NCI-H2081 (cell line): ENCODE results near the gene FAM131A.
"Not testable (repeated sequence)": the region's sequence is repeated elsewhere in the genome, so short reads cannot be mapped to it uniquely, and the experiment has no call there.

ENCODE experiments used
- DNase-seq, 2 experiments: peaks; one replicate each; lab custom pipeline; 2025; lab: John Stamatoyannopoulos, UW

FAM131A gene

DNA sequence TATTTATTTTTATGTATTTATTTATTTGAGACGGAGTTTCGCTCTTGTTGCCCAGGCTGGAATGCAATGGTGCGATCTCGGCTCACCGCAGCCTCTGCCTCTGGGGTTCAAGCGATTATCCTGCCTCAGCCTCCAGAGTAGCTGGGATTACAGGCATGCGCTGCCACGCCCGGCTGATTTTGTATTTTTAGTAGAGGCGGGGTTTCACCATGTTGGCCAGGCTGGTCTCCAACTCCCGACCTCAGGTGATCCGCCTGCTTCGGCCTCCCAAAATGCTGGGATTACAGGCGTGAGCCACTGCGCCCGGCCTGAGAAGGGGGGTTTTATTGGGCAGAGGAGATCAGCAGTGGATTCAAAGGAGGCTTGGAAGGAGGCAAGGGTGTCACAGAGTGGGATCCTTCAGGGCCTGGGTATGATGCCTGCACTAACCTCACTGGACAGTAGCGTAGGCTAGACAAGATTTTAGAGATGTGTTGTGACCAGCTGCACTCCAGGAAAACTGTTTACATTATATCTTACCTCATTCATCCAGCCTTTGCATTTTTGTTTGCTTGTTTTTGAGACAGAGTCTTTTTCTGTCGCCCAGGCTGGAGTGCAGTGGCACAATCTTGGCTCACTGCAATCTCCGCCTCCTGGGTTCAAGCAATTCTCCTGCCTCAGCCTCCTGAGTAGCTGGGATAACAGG is 2.2 kb downstream of the FAM131A start:
- not testable (repeated sequence) for DNase-seq

DNA sequence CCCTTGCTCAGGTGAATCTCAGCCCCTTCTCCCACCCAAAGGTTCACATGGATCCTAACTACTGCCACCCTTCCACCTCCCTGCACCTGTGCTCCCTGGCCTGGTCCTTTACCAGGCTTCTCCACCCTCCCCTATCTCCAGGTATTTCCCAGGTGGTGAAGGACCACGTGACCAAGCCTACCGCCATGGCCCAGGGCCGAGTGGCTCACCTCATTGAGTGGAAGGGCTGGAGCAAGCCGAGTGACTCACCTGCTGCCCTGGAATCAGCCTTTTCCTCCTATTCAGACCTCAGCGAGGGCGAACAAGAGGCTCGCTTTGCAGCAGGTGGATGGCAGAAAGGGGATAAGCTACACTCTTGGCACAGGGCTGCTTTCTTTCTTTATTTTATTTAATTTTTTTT is 4.5 kb downstream of the FAM131A start:
- DNase-seq = no peak

DNA sequence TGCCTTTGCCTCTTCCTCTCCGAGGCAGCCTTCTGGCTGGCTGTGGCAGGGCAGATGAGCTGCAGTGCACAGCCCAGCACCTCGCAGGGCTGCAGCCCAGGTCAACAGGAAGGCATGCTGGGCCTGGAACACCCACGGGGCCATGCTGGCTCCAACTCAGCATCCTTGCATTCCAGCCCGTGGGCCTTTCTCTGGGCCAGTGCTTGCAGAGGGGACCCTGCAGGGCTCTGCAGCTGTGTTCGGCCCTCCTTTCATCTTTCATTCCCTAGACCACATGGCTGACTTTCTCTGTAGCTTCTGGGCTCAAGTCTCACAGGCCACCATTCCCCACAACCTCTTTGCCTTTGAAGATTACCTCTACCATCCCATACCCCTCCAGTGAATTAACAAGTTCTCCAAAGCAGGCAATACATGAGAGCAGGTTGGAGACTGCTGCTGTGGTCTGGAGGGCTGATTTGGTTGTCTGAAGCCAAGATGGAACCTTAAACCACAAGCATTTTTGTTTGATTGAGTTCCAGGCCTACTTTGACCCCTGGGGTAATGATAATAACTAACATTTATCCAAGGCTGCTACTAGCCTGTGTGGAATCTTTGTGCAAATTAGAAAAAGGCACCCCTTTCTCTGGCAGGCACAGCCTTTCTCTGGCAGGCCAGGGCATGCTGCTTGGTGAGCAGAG is 5.9 kb downstream of the FAM131A start:
- no peak for DNase-seq

DNA sequence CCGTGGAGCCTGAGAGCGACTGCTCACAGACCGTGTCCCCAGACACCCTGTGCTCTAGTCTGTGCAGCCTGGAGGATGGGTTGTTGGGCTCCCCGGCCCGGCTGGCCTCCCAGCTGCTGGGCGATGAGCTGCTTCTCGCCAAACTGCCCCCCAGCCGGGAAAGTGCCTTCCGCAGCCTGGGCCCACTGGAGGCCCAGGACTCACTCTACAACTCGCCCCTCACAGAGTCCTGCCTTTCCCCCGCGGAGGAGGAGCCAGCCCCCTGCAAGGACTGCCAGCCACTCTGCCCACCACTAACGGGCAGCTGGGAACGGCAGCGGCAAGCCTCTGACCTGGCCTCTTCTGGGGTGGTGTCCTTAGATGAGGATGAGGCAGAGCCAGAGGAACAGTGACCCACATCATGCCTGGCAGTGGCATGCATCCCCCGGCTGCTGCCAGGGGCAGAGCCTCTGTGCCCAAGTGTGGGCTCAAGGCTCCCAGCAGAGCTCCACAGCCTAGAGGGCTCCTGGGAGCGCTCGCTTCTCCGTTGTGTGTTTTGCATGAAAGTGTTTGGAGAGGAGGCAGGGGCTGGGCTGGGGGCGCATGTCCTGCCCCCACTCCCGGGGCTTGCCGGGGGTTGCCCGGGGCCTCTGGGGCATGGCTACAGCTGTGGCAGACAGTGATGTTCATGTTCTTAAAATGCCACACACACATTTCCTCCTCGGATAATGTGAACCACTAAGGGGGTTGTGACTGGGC is 7.3 kb downstream of the FAM131A start:
- no peak for DNase-seq

DNA sequence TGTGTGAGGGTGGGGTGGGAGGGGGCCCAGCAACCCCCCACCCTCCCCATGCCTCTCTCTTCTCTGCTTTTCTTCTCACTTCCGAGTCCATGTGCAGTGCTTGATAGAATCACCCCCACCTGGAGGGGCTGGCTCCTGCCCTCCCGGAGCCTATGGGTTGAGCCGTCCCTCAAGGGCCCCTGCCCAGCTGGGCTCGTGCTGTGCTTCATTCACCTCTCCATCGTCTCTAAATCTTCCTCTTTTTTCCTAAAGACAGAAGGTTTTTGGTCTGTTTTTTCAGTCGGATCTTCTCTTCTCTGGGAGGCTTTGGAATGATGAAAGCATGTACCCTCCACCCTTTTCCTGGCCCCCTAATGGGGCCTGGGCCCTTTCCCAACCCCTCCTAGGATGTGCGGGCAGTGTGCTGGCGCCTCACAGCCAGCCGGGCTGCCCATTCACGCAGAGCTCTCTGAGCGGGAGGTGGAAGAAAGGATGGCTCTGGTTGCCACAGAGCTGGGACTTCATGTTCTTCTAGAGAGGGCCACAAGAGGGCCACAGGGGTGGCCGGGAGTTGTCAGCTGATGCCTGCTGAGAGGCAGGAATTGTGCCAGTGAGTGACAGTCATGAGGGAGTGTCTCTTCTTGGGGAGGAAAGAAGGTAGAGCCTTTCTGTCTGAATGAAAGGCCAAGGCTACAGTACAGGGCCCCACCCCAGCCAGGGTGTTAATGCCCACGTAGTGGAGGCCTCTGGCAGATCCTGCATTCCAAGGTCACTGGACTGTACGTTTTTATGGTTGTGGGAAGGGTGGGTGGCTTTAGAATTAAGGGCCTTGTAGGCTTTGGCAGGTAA is 8.1 kb downstream of the FAM131A start:
- DNase-seq = peak; percentile 73 to 88

DNA sequence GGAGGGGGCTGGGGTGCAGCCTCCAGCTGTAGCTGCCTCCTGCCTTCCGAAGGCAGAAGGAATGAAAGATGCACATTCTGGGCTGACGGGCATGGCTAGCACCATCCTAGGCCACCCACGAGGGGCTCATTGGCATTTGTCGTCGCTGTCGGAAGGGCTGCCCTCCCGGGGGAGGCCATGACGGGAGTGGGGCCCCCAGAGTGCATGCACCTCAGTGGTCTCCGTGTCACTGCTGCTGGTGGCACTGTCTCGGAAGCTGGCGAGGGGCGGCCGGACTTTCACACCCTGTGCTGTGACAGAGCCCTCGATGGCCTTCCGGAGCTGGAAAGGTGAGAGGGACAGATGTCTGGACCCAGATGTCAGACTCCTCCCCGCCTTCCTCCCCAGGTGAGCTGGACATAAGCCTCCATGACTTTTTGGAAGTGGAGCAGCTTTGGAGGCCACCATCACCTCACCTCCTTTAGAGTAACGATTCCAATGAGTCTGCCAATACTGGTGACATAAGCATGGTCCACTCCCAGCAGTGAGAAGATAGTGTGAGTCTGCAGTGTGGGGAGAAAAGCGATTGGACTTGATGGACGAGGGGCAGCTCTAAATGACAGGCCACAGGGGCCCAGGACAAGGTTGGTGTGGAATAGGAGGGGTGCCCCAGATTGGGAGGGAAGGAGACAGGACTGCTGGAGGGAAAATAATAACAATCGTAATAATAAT is 9.2 kb downstream of the FAM131A start:
- DNase-seq = no peak

DNA sequence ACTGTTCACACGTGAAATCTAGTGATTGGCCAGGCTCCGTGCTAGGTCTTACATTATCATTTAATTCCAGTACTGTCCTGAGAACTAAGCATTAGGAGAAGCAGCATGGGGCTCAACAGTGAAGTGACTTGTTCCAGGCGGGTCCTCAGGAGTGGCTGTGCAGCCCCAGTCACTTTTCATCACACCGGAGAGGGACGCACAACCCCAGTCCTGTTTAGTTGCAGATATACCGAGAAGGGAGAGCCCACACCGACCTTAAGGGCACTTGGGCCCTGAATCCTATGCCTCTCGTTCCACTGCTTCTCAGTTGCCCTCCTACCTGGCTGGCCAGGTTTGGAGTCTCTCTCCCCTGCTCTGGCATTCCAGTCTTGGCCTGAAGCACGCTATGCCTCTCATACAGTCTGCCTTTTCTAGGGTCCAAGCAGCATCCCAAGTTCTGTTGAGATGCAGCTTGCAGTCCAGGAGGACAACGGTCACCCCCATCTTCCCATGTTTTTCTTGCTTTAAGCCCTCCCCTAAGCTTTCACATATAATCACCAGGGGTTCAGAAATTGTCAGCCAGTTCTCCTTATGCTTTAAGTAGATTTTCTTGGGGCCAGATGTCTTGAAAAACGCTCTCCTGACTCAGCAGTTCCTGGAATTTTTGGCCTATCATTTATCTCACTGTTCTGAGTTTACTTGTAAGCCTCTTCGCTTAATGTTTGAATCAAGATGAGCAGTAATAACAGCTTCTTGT is 10.1 kb downstream of the FAM131A start:
- no peak for DNase-seq

DNA sequence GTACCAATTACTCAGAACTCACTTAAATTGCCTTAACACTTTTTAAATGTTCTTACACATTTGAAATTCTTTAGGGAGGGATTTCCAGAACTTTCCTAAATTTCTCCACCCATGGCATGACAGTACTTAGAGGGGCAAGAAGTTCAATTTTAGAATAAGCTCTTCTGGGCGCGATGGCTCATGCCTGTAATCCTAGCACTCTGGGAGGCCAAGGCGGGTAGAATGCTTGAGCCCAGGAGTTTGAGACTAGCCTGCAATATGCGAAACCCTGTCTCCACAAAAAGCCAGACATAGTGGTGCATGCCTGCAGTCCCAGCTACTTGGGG is 10.6 kb downstream of the FAM131A start:
- no peak for DNase-seq

DNA sequence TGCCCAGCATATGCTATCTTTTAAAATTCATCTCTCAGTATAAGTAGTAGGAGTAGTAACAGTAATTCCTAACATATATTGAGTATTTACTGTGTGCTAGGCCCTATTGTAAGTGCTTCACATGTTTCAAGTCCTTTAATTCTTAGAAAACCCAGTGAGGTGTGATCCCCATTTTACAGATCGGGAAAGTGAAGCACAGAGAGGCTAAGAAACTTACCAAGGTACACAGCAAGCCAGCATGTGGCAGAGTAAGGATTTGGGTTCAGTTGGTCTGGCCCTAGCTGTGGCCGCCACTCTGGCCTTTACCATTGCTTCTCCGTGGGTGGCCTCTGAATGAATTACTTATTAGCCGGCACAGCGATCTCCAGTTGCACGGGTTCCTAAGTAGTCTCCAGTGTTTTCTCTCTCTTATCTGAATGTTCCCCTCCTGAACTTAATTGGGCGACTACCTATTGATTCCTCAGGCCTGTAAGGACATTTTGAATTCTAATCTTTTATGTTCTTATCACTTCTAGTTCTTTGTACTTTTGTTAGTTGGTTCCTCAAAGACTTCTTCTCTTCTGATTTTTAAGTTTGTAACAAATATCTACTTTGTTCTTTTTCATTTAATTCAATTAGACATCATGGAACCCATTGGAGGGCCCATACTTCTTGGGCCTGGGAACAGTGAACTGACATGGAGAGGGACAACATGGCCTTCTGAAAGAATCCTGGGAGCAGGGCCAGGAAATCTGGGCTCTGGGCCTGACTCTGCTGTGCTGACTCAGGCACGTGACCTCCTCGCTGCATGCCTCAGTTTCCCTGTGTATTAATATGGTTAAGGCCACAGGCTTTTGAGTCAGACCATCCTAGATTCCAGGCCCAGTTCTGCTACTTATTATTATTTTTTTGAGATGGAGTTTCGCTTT is 12.4 kb downstream of the FAM131A start:
- DNase-seq = no peak

DNA sequence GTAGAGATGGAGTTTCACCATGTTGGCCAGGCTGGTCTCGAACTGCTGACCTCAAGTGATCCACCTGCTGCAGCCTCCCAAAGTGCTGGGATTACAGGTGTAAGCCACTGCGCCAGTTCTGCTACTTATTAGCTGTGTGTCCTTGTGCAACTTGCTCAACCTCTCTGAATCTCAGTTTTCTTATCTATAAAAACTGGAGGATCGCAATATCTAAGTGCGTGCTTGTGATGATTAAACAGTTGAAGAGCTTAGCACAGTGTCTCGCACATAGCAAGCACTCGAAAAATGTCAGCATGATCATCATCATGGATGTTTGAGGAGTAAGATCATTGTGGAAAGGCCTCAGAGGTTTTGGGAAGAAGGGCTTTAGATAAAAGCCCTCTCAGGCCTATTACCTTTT is 13.2 kb downstream of the FAM131A start:
- no peak for DNase-seq

DNA sequence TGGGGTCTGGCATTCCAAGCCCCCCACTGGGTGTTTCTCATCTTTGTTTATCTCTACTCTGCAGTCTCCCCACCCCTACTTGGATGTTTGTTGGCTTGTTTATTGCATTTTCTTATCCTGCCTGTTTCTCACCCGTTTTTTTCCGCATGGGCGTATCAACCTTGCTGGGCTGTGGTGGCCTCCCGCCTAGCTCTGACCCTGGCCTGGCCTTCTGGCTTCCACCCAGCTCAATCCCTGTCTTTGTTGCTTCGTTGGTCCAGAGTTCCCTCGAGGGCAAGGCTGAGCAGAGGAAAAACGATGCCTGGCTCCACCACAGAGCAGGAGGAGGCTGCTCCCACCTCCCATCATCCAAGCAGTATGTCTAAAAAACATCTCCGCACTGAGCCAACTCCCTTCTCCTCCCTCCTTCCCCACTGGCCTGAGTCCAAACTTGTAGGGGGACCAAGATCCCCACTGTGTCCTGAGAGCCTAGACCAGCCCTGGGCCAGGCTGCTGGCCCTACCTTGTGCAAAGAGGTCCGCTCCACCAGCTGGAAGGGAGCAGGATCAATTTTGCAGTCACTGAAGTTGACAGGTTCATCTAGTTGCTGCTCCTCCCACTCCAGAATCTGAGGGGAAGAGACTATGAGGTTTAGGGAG is 14.2 kb downstream of the FAM131A start:
- no peak for DNase-seq

DNA sequence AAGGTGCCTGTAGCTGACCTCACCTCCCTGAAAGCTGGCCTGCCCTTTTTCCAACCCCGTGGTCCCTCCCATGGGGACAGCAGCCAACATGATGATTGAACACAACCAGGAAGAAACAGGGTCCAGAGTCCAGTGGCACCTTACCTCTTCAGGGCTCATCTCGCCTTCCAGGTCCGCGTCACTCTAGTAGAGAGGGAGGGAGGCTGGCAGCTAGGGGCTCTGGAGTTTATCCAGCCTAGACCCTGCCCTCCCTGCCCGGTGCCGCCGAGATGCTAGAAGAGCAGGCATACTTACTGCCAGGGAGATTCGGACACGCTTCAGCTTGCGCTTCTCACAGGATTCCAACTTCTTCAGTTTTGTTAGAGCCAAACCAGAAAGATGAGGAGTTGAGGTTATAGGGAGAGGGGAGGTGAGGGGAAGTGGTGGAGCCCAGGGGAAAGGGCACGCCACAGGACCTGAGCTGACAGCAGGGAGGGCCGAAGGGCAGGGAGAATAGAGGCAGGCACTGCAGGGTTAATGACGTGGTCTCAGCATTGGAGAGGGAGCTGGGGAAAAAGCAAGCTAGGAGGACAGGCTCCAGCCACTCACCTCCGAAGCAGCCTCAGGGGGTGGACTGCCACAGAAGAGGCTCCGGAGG is 14.9 kb downstream of the FAM131A start:
- DNase-seq = no peak

DNA sequence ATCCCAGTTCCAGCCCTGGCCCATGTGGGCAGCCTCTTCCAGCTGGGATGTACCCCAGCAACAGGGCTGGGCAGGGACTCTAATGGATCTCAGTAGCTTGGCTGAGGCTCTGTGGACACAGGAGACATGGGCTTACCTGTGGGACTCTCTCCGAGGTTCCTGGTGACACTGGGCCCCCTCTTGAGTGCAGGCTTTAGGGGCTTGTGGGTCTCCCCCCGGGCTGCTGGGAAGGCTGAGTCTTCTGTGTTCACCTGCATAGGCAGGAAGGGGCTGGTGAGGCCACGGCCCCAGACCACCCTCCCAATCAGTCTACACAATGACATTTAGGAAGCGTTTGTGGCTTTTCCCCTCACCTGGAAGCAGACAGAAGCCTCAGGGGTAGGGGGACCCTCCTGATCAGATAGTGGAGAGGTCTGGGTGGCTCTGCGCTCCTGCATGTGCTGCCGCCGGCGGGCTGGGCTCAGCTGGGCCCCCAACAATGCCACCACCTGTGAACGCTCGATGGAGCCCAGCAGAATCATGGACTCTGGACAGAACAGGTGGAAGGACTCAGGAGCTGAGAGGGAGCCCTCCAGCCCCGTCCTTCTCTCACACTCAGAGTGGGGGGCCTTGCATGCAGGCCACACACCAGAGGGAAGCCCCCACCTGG is 15.6 kb downstream of the FAM131A start:
- DNase-seq = no peak

DNA sequence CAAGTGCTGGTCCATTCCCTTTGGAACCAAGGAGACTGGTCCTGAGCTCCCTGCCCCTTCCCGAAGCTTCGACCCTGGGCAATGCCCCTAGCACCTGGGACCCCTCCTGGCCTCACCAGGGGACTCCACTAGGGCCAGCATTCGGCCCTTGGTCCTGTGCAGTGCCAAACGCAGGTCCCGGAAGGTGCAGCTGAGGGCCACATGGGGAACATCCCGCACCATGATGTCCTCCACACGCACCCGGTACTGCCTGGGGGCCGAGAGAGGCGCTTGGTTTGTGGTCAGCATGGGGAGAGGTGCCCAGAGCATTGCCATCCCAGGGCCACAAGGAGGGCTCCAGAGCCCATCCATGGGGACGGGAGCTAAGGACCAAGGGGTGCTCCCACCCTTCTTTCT is 16.1 kb downstream of the FAM131A start:
- no peak for DNase-seq

DNA sequence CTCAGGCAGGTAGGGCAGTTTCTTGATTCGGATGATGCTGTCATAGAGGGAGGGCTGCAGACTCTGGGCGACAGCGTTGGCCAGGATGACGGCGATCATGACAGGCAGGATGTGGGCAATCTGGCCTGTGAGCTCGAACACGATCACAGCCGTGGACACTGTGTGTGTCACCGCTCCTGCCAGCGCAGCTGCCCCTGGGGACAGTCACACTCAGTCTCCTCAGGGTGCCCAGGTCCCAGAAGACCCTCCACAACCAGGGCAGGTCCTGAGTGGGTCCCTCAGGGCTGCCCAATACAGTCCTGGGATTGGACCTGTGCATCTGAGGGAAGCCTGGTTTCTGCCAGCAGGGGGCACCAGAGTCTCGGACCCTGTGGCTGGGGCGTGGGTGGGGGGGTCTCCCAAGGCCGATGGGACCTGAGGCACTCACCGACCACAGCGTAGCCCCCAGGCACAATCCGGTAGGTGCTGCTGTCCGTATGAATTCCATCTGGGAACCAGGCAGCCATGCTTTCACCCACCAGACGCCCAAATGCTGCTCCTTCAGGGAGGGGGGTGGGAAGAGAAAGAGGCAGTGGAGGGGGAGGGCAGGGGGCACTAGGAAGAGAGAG is 16.8 kb downstream of the FAM131A start:
- DNase-seq = peak; percentile 20 to 44

DNA sequence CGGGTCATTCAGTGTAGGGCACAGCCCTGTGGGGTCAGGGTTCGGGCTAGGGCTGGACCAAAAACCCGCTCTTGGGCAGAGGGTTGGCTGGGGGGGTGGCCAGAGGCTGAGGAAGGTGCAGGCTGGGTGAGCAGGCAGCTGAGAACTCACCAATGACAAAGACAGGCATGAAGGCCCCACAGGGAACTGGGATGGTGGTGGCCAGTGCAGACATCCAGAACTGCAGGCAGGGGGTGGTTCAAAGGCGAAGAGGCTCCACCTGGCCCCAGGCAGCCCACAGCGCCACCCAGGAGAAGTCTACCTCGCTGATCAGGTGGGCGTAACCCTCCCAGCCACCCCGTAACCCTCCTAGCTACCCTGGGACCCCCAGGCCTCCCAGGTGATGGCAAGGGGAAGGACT is 17.4 kb downstream of the FAM131A start:
- no peak for DNase-seq

DNA sequence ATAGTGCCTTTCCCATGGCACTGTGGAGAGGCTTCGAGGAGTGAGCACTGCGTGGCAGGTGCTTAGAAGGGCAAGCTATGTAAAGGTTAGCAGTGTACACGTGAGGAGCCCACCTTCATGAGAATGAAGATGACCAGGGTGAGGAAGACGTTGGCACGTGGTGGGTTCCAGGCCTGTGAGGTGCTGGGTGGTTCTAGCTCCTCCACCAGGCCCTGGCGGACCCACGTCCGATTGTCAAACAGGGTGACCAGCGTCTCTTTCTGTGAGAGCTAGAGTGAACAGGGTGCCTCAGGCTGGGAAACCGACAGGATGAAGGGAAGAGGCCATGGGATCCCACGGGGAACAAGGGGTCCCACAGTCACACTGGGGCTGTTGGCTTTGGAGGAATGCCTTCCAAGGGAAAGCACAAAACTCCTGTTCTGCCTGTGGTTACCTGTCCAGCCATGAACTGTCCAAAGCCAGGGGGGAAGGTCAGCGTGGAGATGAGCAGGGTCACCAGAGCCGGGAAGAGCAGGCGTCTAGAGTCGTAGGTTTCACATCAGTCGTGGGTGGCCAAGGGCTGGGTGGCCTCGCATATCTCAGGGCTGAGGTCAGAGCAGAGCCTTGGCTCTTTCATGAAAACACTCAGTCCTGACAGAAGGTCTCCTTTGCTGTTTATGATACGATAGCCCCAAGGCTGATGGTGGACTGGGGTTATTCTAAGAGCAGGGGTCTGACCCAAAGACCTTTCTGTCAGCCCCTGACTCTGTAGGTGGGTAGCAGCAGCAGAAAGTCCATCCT is 18.1 kb downstream of the FAM131A start:
- no peak for DNase-seq
